B cell (primary cell): ENCODE data around the gene PTPN6. TPM values are rescaled to one million over a fixed set of nuclear protein-coding genes. Genes with fewer than 3 reads are reported as not detected.

Experiments
- ATAC-seq: fragments of 200-7000 bp; cut with Tn5 transposase; one replicate; pipeline ENCODE4 v1.10.0; 2021; ENCODE audit warnings: low read depth, mild to moderate bottlenecking, moderate number of reproducible peaks, moderate library complexity
- CTCF ChIA-PET: fragments of 350-600 bp; sonication (Branson Sonifier 250); formaldehyde crosslinking; loops from one replicate; lab custom pipeline; 2021; ENCODE audit warnings: antibody characterized with exemption, inconsistent platforms; lab: Charles Lee
- POLR2A ChIA-PET: fragments of 350-600 bp; sonication (Branson Sonifier 250); formaldehyde crosslinking; loops from one replicate; lab custom pipeline; 2021; ENCODE audit warnings: antibody characterized with exemption; lab: Charles Lee
- DNase-seq: peaks from one replicate; pipeline ENCODE4 v3.0.0; 2013
- H2AFZ ChIP-seq: 2 replicates; pipeline ENCODE4 v1.6.1; 2012; ENCODE audit warnings: mild to moderate bottlenecking, low read depth, low read length; ENCODE audit not compliant: insufficient read depth, poor library complexity, severe bottlenecking
- H3K27ac ChIP-seq, 2 donors: 1 replicate in 1 of 2; 2 replicates in 1 of 2; pipeline ENCODE4 v1.5.1; 2012 to 2013; ENCODE audit warnings: low read length in 2 of 2, mild to moderate bottlenecking in 2 of 2, moderate library complexity in 1 of 2
- H3K27me3 ChIP-seq, 4 experiments: fragments of 200-600 bp in 1 of 4; sonication (generic) in 1 of 4; replicated peaks in 1 of 4; 1 replicate in 2 of 4; 2 replicates in 2 of 4; pipeline versions ENCODE4 v1.6.1 to v1.7.0; 2013 to 2016; ENCODE audit warnings: low read length in 3 of 4, mild to moderate bottlenecking in 2 of 4, mixed read lengths in 1 of 4, moderate library complexity in 1 of 4; ENCODE audit not compliant: insufficient read depth in 4 of 4, control insufficient read depth in 3 of 4; ENCODE audit errors: control extremely low read depth in 1 of 4
- H3K36me3 ChIP-seq, 2 experiments: replicated peaks in 1 of 2; 1 replicate in 1 of 2; 2 replicates in 1 of 2; pipeline versions ENCODE4 v1.6.1 to v1.7.1; 2013; ENCODE audit warnings: low read length in 1 of 2; ENCODE audit not compliant: insufficient read depth in 2 of 2, control insufficient read depth in 1 of 2; ENCODE audit errors: control extremely low read depth in 1 of 2, extremely low read depth in 1 of 2
- H3K4me1 ChIP-seq, 2 donors: fragments of 200-600 bp in 1 of 2; sonication (generic) in 1 of 2; 1 replicate in 1 of 2; 2 replicates in 1 of 2; pipeline versions ENCODE4 v1.5.1 to v1.6.1; 2013 to 2017; ENCODE audit warnings: low read length in 2 of 2; ENCODE audit not compliant: control insufficient read depth in 2 of 2, insufficient read depth in 2 of 2
- H3K4me2 ChIP-seq: replicated peaks from 2 replicates; pipeline ENCODE3; 2012; ENCODE audit warnings: mild to moderate bottlenecking, low read depth, low read length; ENCODE audit not compliant: poor library complexity, severe bottlenecking
- H3K4me3 ChIP-seq, 5 experiments: fragments of 200-600 bp in 1 of 5; sonication (generic) in 1 of 5; 1 replicate in 3 of 5; 2 replicates in 2 of 5; pipeline versions ENCODE4 v1.5.1 to v1.7.0; 2011 to 2016; ENCODE audit warnings: low read length in 4 of 5, mild to moderate bottlenecking in 4 of 5, low read depth in 2 of 5, control low read depth in 1 of 5, moderate library complexity in 1 of 5; ENCODE audit not compliant: insufficient read depth in 1 of 5; ENCODE audit errors: control extremely low read depth in 1 of 5, extremely low read depth in 1 of 5
- H3K79me2 ChIP-seq: fragments of 200-600 bp; sonication (generic); one replicate; pipeline ENCODE4 v1.6.0; 2016; ENCODE audit warnings: low read length; ENCODE audit not compliant: control insufficient read depth, insufficient read depth
- H3K9ac ChIP-seq: fragments of 200-600 bp; sonication (generic); 2 replicates; pipeline ENCODE4 v1.6.1; 2017; ENCODE audit warnings: mild to moderate bottlenecking, low read length, moderate library complexity
- H3K9me3 ChIP-seq, 3 donors: one replicate each; pipeline versions ENCODE4 v1.6.1 to v1.7.1; 2013; ENCODE audit warnings: low read length in 2 of 3; ENCODE audit not compliant: control insufficient read depth in 2 of 3, insufficient read depth in 1 of 3; ENCODE audit errors: control extremely low read depth in 1 of 3
- H4K20me1 ChIP-seq: 2 replicates; pipeline ENCODE4 v1.6.0; 2012; ENCODE audit warnings: mild to moderate bottlenecking, low read length; ENCODE audit not compliant: insufficient read depth, control insufficient read depth, poor library complexity, severe bottlenecking
- H3K27ac Mint-ChIP-seq: one replicate; pipeline ENCODE4 v1.8.0; 2021; ENCODE audit warnings: mixed read lengths
- H3K27me3 Mint-ChIP-seq: one replicate; pipeline ENCODE4 v1.8.0; 2021; ENCODE audit warnings: mixed read lengths
- H3K4me1 Mint-ChIP-seq: one replicate; pipeline ENCODE4 v1.8.0; 2021; ENCODE audit warnings: mixed read lengths
- H3K4me3 Mint-ChIP-seq: one replicate; pipeline ENCODE4 v1.8.0; 2021; ENCODE audit warnings: mixed read lengths
- H3K9me3 Mint-ChIP-seq: one replicate; pipeline ENCODE4 v1.8.0; 2022; ENCODE audit warnings: mixed read lengths; ENCODE audit not compliant: insufficient read depth
- EZH2 ChIP-seq: IDR thresholded peaks from 2 replicates; pipeline ENCODE4 v1.6.1; 2012; ENCODE audit warnings: borderline replicate concordance, low read depth, mild to moderate bottlenecking, moderate library complexity, low read length; ENCODE audit not compliant: insufficient read depth, poor library complexity, severe bottlenecking
- WGBS: methylation state at CpG from one replicate; pipeline ENCODE4 v1.1.5; 2013; ENCODE audit warnings: missing lambda C conversion rate; ENCODE audit not compliant: insufficient coverage; 5-methylcytosine and 5-hydroxymethylcytosine counted together
- intact Hi-C: fragments of 100-400 bp; cut with micrococcal nuclease; formaldehyde crosslinking; loops from one replicate; pipeline ENCODE4 v1.10.0; 2022
- polyA plus RNA-seq: library from polyadenylated mRNA; depleted of rRNA; stranded (reverse); fragments of >200 nt; gene quantifications from 2 replicates; pipeline ENCODE4 v1.2.3, GENCODE V29; 2012
- total RNA-seq, 2 donors: library from RNA; stranded (reverse); fragments of 120-200 nt in 1 of 2; gene quantifications; 1 replicate in 1 of 2; 2 replicates in 1 of 2; pipeline versions ENCODE4 v1.2.3 to v1.2.4, GENCODE V29; 2013 to 2022
- TF ChIP-seq, protein P1 (sequence below): fragments of 200-600 bp; IDR thresholded peaks from one replicate; pipeline ENCODE4 v1.8.0; 2022; ENCODE audit warnings: antibody characterized with exemption, mild to moderate bottlenecking

Gene PTPN6
- total and polyA plus RNA-seq, 2 donors (not counting 1 experiment from before 2014, with no cell fraction given), result 312 to 874 TPM

DNA sequence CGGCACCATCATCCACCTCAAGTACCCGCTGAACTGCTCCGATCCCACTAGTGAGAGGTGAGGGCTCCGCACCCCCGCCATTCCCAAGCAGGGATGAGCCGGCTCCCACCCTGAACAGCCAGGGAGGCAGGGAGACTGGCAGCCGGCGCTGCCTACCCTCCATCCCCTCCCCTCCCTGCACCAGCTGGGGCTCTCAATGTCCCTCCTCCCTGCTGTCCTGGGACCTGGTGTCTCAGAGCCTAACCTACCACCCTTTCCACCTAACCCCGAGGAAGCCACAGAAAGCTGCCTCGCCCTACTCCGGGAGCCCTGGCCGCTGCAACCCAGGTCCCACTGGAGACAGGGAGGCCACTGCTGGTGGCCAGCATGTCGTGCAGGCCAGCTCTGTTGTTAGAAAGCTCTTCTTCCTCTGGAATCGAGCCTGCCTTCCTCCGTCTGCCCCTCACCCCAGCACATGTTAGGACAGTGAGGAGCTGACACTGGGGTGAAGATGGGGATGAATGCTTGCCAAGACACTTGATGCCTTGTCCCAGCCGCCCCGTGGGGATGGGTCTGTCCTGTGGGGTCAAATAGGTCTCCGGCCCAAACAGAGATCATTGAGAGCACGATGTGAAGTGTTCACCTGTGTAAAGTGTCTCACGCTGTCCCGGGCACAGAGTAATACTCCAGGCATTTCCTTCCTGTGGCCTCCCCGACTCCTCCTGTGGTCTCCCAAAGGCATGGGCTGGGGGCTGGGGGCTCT is 1.1 kb downstream of the PTPN6 start:
- ChIA-PET CTCF (interaction anchor here (1.5 to 16.6 kb wide), 5 partner anchors 8 to 80 kb away, joined by 3 to 944 read pairs (median 9); partner anchors contain the start of genes C12orf57, RNU7-1 and SPSB2), POLR2A (interaction anchor here (0.6 to 18.5 kb wide), 7 partner anchors 6 to 156 kb away, joined by 3 to 662 read pairs (median 5); partner anchors contain the start of genes C12orf57, PTPN6, RNU7-1 and TPI1)
- Mint-ChIP-seq H3K4me3 (peak overlapping the region; percentile 98), H3K27me3 (no peaks in the 10 kb centered on the region), H3K9me3 (no peaks in the 10 kb centered on the region), H3K27ac (peak overlapping the region; percentile 98), H3K4me1 (peaks cover 87% of the 10 kb centered on the region)
- no peak for ATAC-seq
- peak; percentile 30 for DNase-seq
- Histone ChIP-seq H3K4me3 (peak overlapping the region; percentile 88 to 98 (median 92)), H3K27ac (peak overlapping the region; percentile 84 to 99), H3K9me3 (no peaks in the 10 kb centered on the region), H3K4me2 (peak overlapping the region; percentile 92), H3K27me3 (no peaks in the 10 kb centered on the region), H2AFZ (no peak overlapping the region), H3K79me2 (peaks cover 79% of the 10 kb centered on the region), H3K9ac (peak overlapping the region; percentile 95), H3K36me3 (peaks cover 0 to 54% of the 10 kb centered on the region in 2 experiments), H4K20me1 (peaks cover 58% of the 10 kb centered on the region), H3K4me1 (peaks cover 71 to 76% of the 10 kb centered on the region in 2 donors)
- TF ChIP-seq, protein P1, sequence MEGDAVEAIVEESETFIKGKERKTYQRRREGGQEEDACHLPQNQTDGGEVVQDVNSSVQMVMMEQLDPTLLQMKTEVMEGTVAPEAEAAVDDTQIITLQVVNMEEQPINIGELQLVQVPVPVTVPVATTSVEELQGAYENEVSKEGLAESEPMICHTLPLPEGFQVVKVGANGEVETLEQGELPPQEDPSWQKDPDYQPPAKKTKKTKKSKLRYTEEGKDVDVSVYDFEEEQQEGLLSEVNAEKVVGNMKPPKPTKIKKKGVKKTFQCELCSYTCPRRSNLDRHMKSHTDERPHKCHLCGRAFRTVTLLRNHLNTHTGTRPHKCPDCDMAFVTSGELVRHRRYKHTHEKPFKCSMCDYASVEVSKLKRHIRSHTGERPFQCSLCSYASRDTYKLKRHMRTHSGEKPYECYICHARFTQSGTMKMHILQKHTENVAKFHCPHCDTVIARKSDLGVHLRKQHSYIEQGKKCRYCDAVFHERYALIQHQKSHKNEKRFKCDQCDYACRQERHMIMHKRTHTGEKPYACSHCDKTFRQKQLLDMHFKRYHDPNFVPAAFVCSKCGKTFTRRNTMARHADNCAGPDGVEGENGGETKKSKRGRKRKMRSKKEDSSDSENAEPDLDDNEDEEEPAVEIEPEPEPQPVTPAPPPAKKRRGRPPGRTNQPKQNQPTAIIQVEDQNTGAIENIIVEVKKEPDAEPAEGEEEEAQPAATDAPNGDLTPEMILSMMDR, result no peak
- TF ChIP-seq EZH2, result no peak
- 9% methylated on average over 18 of the region's 22 CpGs for WGBS
- intact Hi-C loops, result no loop called here
